ENCODE measurements around the gene CD180. TPM values are rescaled to one million over a fixed set of nuclear protein-coding genes. Genes with fewer than 3 reads are reported as not detected.

CD180 gene
- total RNA-seq, 1 experiment from 2014 or later = not detected

GRCh38 chr5:67181648-67182221 is 14.9 kb downstream of the CD180 start:
- DNase-seq (ENCODE audit: low read depth, low spot score) (no peak), ATAC-seq (no peak)
- no peaks in the 10 kb centered on the region for H3K9me3 ChIP-seq (ENCODE audit: control insufficient read depth, insufficient read depth, low read depth, low read length)
- no TSS peak for BruUV-seq (replicated peaks)
- in situ Hi-C loops (cut with HindIII; ENCODE audit: low pct_unique_long_range_greater_than_20kb, low sequenced_read_pairs) = no loop called here
- H3K4me3 ChIP-seq (ENCODE audit: low read depth in 2 of 2, low read length in 2 of 2) = no peak overlapping the region
- H3K27me3 ChIP-seq (ENCODE audit: control insufficient read depth, insufficient read depth, low read length) = no peaks in the 10 kb centered on the region
- CTCF ChIA-PET = no interaction called here
- intact Hi-C loops (cut with micrococcal nuclease; ENCODE audit: unreplicated experiment) = no loop called here
- TF ChIP-seq POLR2AphosphoS5 (IDR thresholded peaks at IDR 0.05; ENCODE audit: low read depth, low read length) (no peak), SIN3A (IDR thresholded peaks at IDR 0.05; ENCODE audit: borderline replicate concordance, insufficient read depth, low read depth, low read length) (no peak), TCF7L2 (IDR thresholded peaks at IDR 0.05; ENCODE audit: low read depth, low read length) (no peak), CTCF (IDR thresholded peaks at IDR 0.05) (no peak), REST (IDR thresholded peaks at IDR 0.05; ENCODE audit: insufficient read depth in 1 of 2, low read depth in 2 of 2, low read length in 1 of 2) (no peak)
- H3K4me1 ChIP-seq (ENCODE audit: control insufficient read depth, insufficient read depth, low read length) = no peaks in the 10 kb centered on the region
- no peaks in the 10 kb centered on the region for H3K36me3 ChIP-seq (ENCODE audit: control insufficient read depth, insufficient read depth, low read length)
- no peak overlapping the region for H3K27ac ChIP-seq (ENCODE audit: low read length)
- POLR2A ChIA-PET = no interaction called here

- ChIA-PET CTCF (no interaction called here), POLR2A (no interaction called here)
- Histone ChIP-seq H3K9me3 (ENCODE audit: control insufficient read depth, insufficient read depth, low read depth, low read length) (no peaks in the 10 kb centered on the region), H3K27ac (ENCODE audit: low read length) (no peak overlapping the region), H3K4me3 (ENCODE audit: low read depth in 2 of 2, low read length in 2 of 2) (no peak overlapping the region), H3K27me3 (ENCODE audit: control insufficient read depth, insufficient read depth, low read length) (no peaks in the 10 kb centered on the region), H3K36me3 (ENCODE audit: control insufficient read depth, insufficient read depth, low read length) (no peaks in the 10 kb centered on the region), H3K4me1 (ENCODE audit: control insufficient read depth, insufficient read depth, low read length) (no peaks in the 10 kb centered on the region)
- no TSS peak for BruUV-seq (replicated peaks)
- intact Hi-C loops (cut with micrococcal nuclease; ENCODE audit: unreplicated experiment) (no loop called here), in situ Hi-C loops (cut with HindIII; ENCODE audit: low pct_unique_long_range_greater_than_20kb, low sequenced_read_pairs) (no loop called here)
- no peak for TF ChIP-seq SIN3A (IDR thresholded peaks at IDR 0.05; ENCODE audit: borderline replicate concordance, insufficient read depth, low read depth, low read length)
- TF ChIP-seq REST (IDR thresholded peaks at IDR 0.05; ENCODE audit: insufficient read depth in 1 of 2, low read depth in 2 of 2, low read length in 1 of 2) = no peak
- no peak for TF ChIP-seq CTCF (IDR thresholded peaks at IDR 0.05)
- no peak for TF ChIP-seq TCF7L2 (IDR thresholded peaks at IDR 0.05; ENCODE audit: low read depth, low read length)
- no peak for TF ChIP-seq POLR2AphosphoS5 (IDR thresholded peaks at IDR 0.05; ENCODE audit: low read depth, low read length)
- ATAC-seq (no peak), DNase-seq (ENCODE audit: low read depth, low spot score) (no peak)
These were observed 16.8 kb downstream of the CD180 start for GRCh38 chr5:67179697-67180361.
